HG03354 (cell line): ENCODE measurements around the gene HBP1.
A peak's percentile ranks its signal among the peaks of the same experiment; 100 is the strongest.
"Not testable (repeated sequence)": the region's sequence is repeated elsewhere in the genome, so short reads cannot be mapped to it uniquely, and the experiment has no call there.

Source experiments
- ATAC-seq: cut with Tn5 transposase; IDR thresholded peaks from one replicate; pipeline ENCODE4 v1.9.1; 2021; ENCODE audit warnings: mild to moderate bottlenecking; ENCODE audit not compliant: unreplicated experiment, poor library complexity, severe bottlenecking

The HBP1 gene, protein sequence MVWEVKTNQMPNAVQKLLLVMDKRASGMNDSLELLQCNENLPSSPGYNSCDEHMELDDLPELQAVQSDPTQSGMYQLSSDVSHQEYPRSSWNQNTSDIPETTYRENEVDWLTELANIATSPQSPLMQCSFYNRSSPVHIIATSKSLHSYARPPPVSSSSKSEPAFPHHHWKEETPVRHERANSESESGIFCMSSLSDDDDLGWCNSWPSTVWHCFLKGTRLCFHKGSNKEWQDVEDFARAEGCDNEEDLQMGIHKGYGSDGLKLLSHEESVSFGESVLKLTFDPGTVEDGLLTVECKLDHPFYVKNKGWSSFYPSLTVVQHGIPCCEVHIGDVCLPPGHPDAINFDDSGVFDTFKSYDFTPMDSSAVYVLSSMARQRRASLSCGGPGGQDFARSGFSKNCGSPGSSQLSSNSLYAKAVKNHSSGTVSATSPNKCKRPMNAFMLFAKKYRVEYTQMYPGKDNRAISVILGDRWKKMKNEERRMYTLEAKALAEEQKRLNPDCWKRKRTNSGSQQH

DNA sequence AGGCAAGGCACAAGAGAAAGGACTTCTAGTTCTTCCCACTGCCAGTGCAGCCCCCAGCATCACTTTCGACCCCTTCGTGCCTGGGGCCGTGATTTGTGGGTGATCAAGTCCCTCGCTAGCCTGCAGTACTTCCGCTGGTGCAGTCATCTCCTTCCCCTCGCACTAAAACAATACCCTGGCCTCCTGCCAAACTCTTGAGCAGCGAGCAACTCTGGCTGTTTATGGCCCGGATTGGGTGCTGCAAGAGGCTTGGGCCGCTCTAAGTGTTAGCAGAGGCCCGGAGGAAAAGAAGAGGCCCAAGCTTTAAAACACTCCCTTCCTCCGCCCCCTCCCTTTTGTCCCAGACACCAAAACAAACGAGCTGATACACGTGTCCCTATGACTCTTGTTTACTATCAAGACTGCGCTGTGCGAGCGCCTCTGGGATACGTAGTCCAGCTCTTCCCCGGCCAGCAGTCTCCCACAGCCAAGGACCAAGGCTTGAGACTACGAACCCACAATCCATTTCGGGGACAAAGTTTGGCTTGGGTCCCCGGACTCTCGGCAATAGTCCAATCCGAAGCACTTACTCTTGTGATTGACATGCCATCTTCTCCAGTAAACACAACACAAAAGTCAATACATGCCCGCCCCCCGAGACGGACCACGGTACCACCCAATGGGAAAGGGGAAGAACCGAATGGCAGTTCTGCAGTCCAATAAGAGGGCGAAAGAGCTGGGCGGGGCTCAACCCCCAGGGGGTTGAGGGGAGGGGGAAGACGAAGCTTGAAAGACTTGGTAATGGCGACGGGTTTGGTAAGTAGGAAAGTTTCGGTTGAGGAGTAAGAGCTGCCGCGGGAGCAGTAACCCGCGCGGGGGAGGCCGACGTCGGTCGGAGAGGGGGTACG is at the start of gene HBP1:
TSS of gene HBP1 (plus strand) at position 771 of the 887 bp plus-strand sequence. CDS start 10,891 bp downstream, outside the sequence.
- ATAC-seq, result peak; percentile 89

DNA sequence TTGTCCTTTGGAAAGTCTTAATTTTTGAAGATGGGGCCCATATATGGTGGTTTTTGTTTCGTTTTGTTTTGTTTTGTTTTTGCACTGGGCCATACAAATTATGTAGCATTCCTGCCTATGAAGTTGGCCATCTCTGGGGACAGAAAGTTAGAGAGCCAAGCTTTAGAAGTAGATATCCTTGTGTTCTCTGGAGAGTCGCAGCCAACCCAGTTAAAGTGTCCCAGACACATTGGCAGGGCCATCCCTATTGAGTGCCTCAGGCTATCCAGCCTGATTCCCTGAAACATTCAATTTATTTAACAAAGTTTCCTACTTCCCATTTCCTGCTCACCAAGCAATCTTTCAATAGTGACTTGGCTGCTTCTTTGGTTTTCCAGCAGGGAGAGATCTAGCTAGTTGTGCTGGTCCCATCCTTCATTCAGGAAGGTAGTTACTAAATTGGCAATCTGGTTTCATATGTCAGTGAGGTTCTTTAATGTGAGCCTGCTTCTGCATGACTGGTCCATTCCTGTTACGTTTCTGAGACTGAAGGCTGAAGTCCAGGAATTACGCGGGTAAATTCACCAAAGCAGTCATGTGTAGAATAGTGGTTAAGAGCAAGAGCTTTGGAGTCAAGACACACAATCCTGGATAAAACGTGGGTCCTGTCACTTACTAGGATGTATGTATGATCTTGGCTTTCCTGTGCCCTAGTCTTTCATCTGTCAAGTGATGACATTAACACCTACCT is 49.3 kb upstream of the HBP1 start:
- ATAC-seq, result no peak

DNA sequence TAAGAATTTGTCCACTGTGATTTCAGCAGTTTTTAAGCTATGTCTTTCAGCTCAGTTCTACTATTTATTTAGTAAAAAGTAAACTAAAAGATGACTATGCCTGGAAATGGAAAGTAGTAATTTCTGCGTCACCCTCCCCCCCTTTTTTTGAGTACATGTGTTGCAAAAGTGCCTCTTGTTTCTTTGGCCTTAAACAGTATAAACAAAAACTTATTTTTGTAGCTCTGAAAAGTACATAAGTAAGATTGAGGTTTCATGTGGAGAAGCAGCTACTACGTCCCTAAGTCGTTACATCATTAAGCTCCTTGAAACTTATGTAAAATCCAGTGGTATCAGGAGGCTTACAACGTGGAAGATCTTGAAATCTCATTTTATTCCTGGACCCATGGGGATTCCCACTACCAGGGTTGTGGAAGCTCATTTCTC is 46.3 kb upstream of the HBP1 start:
- ATAC-seq, result no peak

DNA sequence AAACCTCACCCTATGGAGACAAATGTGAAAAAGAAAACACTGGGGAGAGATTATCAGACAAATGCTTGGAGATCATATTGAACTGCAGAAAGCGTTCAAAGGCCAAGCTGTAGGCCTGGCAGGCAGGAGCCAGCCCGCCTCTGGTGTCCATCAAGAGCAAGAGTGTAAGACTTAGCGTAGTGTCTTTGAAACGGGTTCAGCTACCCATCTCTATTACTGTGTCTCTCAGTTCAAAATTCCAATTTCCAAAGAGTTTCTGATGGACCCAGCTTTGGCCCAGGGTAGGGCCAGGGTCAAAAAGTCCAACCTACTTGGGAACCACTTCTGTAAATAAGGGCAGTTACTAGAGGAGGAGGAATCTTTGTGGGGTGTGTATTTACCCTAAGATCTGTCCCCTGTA is 45.4 kb upstream of the HBP1 start:
- no peak for ATAC-seq

DNA sequence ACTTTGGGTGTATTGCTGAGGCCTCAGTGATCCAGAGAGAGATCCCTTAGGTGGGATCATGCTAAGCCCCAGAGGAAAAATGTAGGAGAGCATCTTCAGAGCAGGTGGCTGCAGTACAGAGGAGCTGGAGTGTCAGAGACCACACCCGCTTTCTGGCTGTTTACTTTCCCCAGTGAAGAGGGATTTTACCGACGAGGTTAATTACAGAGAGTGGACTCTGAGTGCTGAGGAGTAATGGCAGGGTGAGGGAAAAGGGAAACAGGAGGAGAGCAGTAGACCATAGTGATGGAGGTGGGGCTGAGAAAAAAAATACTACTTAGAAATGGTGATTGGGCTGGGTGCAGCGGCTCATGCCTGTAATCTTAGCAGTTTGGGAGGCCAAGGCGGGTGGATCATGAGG is 43.3 kb upstream of the HBP1 start:
- no peak for ATAC-seq

DNA sequence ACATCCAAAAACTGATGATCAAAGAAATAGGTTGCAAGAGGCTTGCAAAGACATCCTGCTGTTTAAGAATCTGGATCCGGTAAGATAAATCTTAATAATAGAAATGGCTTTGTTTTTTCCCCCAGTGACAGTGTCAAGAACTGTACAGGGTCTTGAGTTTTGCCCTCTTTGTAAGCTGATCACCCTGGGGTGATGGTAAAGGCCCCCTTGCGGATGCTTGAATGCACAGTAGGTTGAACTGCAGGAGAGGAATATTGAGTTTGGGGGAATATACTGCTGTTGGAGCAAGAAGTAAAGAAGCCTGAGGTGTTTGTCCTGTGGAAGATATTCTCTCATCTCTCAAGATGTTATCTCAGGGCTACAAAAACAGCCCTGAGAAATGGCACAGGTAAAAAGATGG is 40.6 kb upstream of the HBP1 start:
- no peak for ATAC-seq

DNA sequence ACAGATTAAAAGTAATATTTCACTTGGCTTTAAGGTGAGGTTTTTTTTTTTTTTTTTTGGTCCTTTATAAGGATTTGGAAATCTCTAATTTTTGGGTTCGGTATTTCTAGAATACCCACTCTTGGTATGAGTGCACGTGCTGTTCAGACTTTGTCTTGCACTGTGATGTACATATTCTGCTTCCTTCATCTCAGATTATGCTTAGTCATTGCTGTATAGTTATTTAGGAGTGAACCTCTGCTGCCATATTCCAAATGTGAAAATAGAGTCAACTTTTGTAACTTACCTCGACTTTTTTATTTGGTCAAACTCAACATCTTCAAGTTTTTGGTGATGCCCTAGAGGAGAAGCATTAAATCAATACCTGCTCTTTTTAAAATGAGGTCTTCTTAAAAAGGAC is 40.1 kb upstream of the HBP1 start:
- no peak for ATAC-seq

DNA sequence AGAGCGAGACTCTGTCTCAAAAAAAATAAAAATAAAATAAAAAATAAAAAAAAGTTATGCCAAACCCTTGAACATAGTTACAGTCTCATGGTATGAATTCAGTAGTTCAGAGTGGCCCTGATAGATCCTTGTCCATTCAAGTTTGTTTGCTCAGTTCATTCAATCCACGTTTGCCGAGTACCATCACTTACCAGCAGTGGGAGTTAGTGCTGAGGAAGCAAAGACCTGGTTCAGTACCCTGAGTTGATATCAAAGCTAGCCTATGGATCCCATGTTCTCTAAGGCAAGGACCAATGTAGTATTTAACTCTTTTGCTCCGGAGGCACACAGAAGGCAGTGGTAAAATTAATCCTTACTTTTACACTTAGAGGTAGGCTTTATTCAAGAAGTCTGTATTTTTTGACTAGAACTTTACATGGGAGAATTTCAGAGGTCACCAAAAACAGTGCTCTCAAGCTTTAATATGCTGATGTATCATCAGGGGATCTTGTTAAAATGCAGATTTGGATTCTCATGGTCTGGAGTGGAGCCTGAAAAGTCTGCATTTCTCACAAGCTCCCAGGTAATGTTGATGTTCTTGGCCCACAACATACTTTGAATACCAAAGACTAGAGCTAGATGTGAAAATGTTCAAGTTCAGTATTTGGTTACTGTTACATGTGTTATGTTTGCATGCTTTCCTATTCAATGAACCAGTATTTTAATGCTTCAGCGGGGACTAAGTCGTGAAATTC is 38.1 kb upstream of the HBP1 start:
- no peak for ATAC-seq

DNA sequence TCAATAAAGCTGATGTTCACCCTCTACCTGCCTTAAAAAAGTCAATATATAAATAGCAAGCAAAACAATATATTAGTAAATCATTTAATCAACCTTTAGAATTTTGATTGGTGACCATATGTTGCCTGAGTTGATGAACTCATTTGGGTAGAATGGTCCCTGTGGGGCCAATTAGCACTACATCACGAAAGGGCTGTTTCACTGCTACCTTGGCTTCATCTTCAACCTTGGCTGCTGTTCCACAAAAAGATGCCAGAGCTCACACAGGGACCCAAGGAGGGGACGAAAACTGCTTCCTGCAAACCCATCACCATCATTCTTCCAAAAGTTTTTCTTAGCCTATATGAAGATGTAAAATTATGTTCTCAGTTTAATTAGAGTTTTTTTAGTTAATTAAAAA is 35.4 kb upstream of the HBP1 start:
- no peak for ATAC-seq

DNA sequence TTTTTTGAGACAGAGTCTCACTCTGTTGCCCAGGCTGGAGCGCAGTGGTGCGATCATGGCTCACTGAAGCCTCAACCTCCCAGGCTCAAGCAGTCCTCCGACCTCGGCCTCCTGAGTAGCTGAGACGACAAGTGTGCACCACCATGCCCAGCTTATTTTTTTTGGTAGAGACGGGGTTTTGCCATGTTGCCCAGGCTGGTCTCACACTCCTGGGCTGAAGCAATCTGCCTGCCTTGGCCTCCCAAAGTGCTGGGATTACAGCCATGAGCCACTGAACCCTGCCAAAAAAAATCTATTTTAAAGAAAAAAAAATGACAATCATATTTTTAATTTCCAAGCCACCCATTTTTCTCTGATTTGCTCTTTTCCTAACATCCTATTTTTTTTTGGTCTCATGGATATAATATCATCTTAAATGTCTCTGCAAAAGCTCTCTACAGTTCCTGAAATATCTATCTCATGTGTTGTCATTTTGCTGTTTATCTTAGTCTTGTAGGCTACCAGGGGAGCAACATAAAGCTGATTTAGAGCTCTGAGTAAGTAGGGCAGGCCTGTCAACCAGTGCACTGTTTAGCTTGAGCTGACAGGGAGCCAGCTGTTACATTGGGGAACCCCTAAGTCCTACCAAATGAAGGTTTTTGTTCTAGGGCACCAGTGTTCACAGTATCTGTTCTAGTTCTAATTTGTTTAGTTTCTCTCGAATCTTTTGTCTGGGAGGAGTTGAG is 29.9 kb upstream of the HBP1 start:
- ATAC-seq, result no peak

DNA sequence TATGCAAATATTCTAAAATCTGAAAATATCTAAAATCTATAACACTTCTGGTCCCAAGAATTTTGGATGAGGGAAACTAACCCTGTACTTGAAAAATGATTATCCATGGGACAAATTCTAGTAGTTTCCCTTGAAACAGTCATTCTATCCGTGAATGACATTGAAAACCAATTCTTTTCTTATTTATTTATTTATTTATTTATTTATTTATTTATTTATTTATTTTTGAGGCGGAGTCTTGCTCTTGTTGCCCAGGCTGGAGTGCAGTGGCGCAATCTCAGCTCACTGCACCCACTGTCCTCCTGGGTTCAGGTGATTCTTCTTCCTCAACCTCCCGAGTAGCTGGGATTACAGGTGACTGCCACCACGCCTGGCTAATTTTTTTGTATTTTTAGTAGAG is 24.9 kb upstream of the HBP1 start:
- ATAC-seq, result not testable (repeated sequence)

DNA sequence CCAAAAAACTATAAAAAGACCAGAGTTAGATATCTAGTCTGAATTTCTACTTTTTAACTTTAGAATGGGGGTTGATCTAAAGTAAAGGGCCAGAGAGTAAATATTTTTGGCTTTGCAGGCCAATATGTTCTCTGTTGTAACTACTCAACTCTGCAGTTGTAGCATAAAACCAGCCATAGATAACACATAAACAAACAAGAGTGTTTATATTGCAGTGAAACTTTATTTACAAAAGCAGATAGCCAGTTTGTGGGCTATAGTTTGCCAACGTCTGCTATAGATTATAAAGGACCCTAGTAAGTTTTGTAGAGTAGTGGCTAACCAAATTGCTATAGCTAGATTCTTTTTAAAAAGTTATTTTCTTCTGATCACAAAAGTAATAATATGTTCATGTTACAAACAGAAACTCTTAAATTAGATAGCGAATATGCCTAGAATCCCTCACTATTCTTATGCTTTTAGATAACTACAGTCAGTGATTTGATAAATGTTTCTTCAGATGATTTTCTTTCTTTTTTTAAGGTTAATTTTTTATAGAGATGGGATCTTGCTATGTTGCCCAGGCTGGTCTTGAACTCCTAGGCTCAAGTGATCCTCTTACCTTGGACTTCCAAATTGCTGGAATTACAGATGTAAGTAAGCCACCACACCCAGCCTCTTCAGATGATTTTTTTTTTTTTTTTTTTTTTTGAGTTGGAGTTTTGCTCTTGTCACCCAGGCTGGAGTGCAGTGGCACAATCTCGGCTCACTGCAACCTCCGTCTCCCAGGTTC is 23.6 kb upstream of the HBP1 start:
- no peak for ATAC-seq

DNA sequence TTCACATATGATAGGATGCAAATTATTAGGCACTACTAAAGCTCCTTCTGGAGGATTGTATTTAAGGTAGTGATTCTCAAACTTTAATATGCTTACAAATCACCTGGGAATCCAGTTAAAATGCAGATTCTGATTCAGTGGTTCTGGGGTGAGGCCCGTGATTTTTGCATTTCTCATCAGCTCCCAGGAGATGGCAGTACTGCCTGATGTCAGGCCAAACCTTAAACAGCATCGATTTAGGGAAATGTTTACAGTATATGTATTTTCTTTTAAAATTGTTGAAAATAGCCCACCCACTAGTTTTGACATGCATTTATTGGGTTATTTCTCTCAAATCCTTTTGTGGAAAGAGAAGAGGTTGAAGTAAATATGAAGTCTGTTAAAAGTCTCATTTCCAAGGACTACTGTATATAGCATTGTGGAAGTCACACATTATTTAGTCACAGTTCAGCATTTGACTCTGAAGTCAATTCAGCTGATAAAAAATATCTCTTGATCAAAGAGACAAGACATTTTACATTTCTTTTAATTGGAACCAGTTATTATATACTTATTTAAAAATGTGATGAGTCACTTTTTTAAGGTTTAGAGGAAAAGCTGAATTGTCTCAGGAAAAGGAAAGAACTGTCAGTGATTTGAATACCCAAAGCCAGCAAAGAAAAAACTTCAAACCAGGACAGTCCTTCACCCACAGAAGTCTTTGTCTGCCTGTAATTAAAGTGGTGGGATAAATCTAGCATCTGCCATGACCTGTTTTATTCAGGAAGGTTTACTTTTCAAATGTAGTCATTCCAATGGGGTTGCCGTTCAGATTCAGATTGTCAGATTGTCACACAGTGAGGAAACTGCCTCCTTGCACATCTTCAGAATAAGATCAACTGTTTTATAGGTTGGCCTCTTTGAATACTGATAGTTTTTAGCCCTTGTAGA is 21.1 kb upstream of the HBP1 start:
- ATAC-seq, result peak; percentile 66

DNA sequence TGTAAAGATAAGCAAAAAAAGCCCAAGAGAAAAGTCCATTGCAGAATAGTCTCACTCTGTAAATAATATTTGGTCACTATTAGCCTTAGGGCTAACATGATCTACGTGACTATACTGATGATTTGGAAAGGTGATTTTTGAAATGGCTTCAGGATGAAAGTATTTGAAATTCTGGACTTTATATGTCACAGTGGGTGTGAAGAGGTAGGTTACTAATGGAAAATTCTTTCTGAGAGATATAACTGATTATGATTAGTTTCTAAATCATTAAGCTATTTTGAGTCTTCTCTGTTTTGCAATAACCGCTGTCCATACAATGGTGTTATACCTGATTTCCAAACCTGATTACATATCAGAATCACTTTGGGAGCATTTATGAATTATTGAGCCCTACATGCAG is 20.1 kb upstream of the HBP1 start:
- no peak for ATAC-seq

DNA sequence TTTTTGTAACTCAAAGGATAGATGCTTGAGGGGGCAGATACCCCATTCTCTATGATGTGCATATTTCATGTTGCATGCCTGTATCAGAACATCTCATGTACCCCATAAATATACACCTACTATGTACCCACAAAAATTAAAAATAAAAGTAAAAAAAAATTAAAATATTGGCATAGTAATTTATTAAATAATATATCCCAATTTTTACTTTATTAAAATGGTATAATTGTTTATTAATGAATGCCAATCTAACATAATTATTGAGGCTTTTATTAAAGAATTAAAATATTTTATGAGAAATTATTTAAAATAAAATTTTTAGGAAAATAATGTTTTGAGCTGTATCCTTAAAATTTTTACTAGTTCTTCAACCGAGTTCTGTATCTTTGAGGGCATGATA is 18.9 kb upstream of the HBP1 start:
- ATAC-seq, result no peak

DNA sequence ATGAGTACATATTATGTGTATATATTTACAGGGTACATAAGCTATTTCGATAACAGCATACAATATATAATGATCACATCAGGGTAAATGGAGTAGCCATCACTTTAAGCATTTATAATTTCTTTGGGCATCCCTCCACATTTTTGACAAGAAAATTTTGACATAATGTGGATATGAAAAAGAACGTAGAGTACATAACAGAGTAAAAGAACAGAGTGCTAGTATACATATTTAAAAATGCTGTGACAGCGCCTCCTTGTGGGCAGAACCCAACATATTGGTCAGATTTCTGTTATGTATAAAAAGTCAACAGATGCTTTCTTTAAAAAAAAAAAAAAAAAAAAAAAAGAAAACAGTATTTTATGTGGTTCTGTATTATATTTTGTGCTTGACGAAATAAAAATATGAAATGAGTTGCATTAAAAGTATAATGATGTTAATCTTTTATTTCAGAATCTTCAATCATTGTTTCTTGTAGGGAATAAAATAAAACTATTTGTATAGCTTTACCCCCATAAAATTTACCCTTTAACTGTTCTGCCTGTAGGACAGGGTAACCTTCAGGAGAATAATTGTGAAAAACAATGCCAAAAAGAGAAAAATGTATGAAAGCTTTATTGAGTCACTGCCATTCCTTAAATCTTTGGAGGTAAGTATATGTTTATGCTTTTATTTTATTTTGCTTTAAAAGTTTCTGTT is 18.3 kb upstream of the HBP1 start:
- ATAC-seq, result peak; percentile 47
